Esophagus squamous epithelium (tissue), 5 donors: ENCODE measurements around the gene PDZD4. TPM values are rescaled to one million over a fixed set of nuclear protein-coding genes. Genes with fewer than 3 reads are reported as not detected.

Source experiments
- DNase-seq: peaks from one replicate; lab custom pipeline; 2025; lab: John Stamatoyannopoulos, UW
- H3K27ac ChIP-seq, 4 donors: fragments of 200-600 bp; sonication (generic); one replicate each; pipeline ENCODE4 v1.5.1; 2016 to 2019; ENCODE audit warnings: mild to moderate bottlenecking in 1 of 4
- H3K27me3 ChIP-seq, 4 donors: fragments of 200-600 bp; sonication (generic); 1 replicate in 3 of 4; 2 replicates in 1 of 4; pipeline versions ENCODE4 v1.5.1 to v1.6.0; 2017 to 2021; ENCODE audit warnings: antibody characterized with exemption in 1 of 4
- H3K36me3 ChIP-seq, 3 donors: fragments of 200-600 bp; sonication (generic); one replicate each; pipeline ENCODE4 v1.5.1; 2016 to 2019
- H3K4me1 ChIP-seq, 3 donors: fragments of 200-600 bp; sonication (generic); one replicate each; pipeline ENCODE4 v1.5.1; 2017 to 2019
- H3K4me3 ChIP-seq, 4 donors: fragments of 200-600 bp; sonication (generic); 1 replicate in 3 of 4; 2 replicates in 1 of 4; pipeline ENCODE4 v1.5.1; 2016 to 2019; ENCODE audit warnings: mild to moderate bottlenecking in 2 of 4, moderate library complexity in 1 of 4
- H3K9me3 ChIP-seq, 3 donors: fragments of 200-600 bp; sonication (generic); one replicate each; pipeline ENCODE4 v1.5.1; 2016 to 2019
- CTCF ChIP-seq, 6 experiments: fragments of 450-650 bp in 4 of 6; fragments of 200-600 bp in 2 of 6; sonication (generic) in 2 of 6; IDR thresholded peaks; one replicate each; pipeline ENCODE4 v1.5.1; 2016 to 2019; ENCODE audit warnings: antibody characterized with exemption in 6 of 6, mild to moderate bottlenecking in 4 of 6, moderate library complexity in 4 of 6
- POLR2A ChIP-seq, 4 donors: fragments of 450-650 bp; IDR thresholded peaks; one replicate each; pipeline ENCODE4 v1.6.1; 2017; ENCODE audit warnings: antibody characterized with exemption in 4 of 4, mild to moderate bottlenecking in 4 of 4, moderate library complexity in 3 of 4
- WGBS, 2 donors: methylation state at CpG; one replicate each; pipeline ENCODE4 v1.1.5; 2018; 5-methylcytosine and 5-hydroxymethylcytosine counted together
- intact Hi-C: fragments of 100-400 bp; cut with DNase I; formaldehyde crosslinking; loops from one replicate; pipeline ENCODE4 v1.15.0; 2022
- total RNA-seq, 4 donors: library from RNA; depleted of rRNA; stranded (reverse); fragments of >200 nt; gene quantifications; one replicate each; pipeline ENCODE4 v1.1.0, GENCODE V29; 2016
- donor health status: DM: yes; HTN: yes; CAD: no.

The PDZD4 gene
- total RNA-seq, 4 donors from 2014 or later: 0.97 to 3.4 (median 1.9) TPM

GRCh38 chrX:153773741-153774575 lies 56.4 kb downstream of the PDZD4 start:
- Histone ChIP-seq H3K36me3 (peaks cover 0 to 12% (median 0%) of the 10 kb centered on the region in 3 donors), H3K4me3 (no peak overlapping the region), H3K27ac (no peak overlapping the region), H3K4me1 (peaks cover 0 to 7% (median 0%) of the 10 kb centered on the region in 3 donors), H3K9me3 (no peaks in the 10 kb centered on the region), H3K27me3 (no peaks in the 10 kb centered on the region)
- TF ChIP-seq POLR2A (IDR thresholded peaks at IDR 0.05) (no peak), CTCF (IDR thresholded peaks at IDR 0.05) (no peak)
- no peak for DNase-seq
- 83 to 96% methylated on average over 2 to 16 of the region's 48 CpGs for WGBS, 2 donors
- intact Hi-C loops: no loop called here

DNA sequence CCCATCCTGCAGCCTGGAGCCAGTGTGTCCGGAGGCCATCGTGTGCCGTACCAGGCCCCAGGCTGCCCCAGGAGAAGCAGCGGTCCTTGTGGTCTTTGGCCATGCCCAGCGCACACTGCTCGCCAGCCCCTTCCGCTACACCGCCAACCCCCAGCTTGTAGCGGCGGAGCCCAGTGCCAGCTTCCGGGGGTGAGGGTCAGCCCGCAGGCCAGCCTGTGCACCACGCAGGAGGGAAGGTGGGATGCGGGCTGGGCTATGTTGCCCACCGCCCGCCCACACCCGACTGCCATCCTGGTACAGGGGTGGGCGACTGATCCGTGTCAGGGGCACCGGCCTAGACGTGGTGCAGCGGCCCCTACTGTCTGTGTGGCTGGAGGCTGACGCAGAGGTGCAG lies 57.1 kb downstream of the PDZD4 start:
- no peaks in the 10 kb centered on the region for H3K27me3 ChIP-seq
- no peak overlapping the region for H3K4me3 ChIP-seq
- no peaks in the 10 kb centered on the region for H3K9me3 ChIP-seq
- no peak for DNase-seq
- intact Hi-C loops: no loop called here
- H3K27ac ChIP-seq: no peak overlapping the region
- TF ChIP-seq CTCF (IDR thresholded peaks at IDR 0.05) (no peak), POLR2A (IDR thresholded peaks at IDR 0.05) (no peak)
- no peaks in the 10 kb centered on the region for H3K4me1 ChIP-seq
- WGBS, 2 donors: 88% methylated on average over 3 of the region's 23 CpGs; no CpG with 5 or more reads in 1 of the 2 donors
- H3K36me3 ChIP-seq: peaks cover 0 to 12% (median 0%) of the 10 kb centered on the region in 3 donors

DNA sequence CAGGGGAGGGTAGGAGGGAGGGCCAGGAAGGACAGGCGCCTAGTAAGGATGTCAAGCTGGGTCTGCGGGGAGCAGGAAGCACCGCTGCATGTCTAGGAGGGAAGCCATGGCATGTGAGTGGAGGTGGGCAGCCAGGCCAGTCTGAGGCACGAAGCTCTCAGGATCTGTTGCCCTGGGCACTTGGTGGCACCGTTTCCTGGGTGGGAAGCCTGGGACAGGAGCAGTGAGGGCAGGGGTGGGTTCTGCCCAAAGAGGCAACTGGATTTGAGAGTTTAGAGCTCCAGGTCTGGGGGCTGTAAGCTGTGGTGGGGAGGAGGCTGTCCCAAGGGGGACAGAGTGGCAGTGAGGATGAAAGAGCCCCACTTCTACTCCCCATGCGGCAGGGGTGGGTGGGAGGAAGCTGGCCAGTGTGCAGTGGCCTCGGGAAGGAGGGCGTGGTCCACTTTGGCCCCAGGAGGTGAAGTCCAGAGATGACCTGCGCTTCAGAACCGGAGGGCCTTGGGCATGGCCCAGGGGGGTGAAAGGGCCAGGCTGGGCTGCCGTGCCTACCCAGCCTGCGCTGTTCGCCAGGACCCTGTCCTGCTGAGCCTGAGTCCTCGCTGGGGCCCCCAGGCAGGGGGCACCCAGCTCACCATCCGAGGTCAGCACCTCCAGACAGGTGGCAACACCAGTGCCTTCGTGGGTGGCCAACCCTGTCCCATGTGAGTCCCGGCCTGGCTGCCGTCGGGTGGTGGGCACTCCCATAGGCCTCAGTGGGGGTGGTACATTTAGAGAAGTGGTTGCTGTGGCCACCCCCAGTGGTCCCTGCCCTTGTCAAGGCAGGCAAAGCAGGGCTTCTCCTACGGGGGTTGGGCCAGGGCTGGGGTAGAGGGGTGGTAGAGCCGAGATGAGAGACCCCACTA lies 57.8 kb downstream of the PDZD4 start:
- DNase-seq: no peak
- no peak overlapping the region for H3K4me3 ChIP-seq
- WGBS, 2 donors: 66% methylated on average over 4 of the region's 21 CpGs; no CpG with 5 or more reads in 1 of the 2 donors
- intact Hi-C loops: no loop called here
- H3K4me1 ChIP-seq: no peaks in the 10 kb centered on the region
- TF ChIP-seq CTCF (IDR thresholded peaks at IDR 0.05): no peak
- TF ChIP-seq POLR2A (IDR thresholded peaks at IDR 0.05): no peak
- H3K27ac ChIP-seq: no peak overlapping the region
- H3K36me3 ChIP-seq: peaks cover 0 to 12% (median 0%) of the 10 kb centered on the region in 3 donors
- no peaks in the 10 kb centered on the region for H3K27me3 ChIP-seq
- H3K9me3 ChIP-seq: no peaks in the 10 kb centered on the region

GRCh38 chrX:153771415-153772315 lies 58.7 kb downstream of the PDZD4 start:
- peaks cover 0 to 12% (median 0%) of the 10 kb centered on the region in 3 donors for H3K36me3 ChIP-seq
- no peaks in the 10 kb centered on the region for H3K27me3 ChIP-seq
- H3K27ac ChIP-seq: no peak overlapping the region
- DNase-seq: no peak
- H3K4me3 ChIP-seq: no peak overlapping the region
- no peak for TF ChIP-seq POLR2A (IDR thresholded peaks at IDR 0.05)
- no peak for TF ChIP-seq CTCF (IDR thresholded peaks at IDR 0.05)
- peaks cover 0 to 5% (median 0%) of the 10 kb centered on the region in 3 donors for H3K4me1 ChIP-seq
- H3K9me3 ChIP-seq: no peaks in the 10 kb centered on the region
- intact Hi-C loops: no loop called here
- WGBS, 2 donors: 86% methylated on average over 3 of the region's 37 CpGs; no CpG with 5 or more reads in 1 of the 2 donors
